T1000 (cell line): ENCODE data around the gene GOLGA8S.
"Not testable (repeated sequence)": the region's sequence is repeated elsewhere in the genome, so short reads cannot be mapped to it uniquely, and the experiment has no call there.

Source experiments
- DNase-seq: peaks from one replicate; lab custom pipeline; 2025; ENCODE audit warnings: mixed read lengths; lab: John Stamatoyannopoulos, UW

Gene GOLGA8S

GRCh38 chr15:23354448-23354847 lies at the start of gene GOLGA8S:
Gene GOLGA8S, plus strand, starts transcription at chr15:23354748. Its CDS starts 62 bp downstream, at chr15:23354810.
- DNase-seq = not testable (repeated sequence)

- not testable (repeated sequence) for DNase-seq
Measured at GRCh38 chr15:23304805-23305204, 49.7 kb upstream of the GOLGA8S start.

- DNase-seq = not testable (repeated sequence)
Measured at GRCh38 chr15:23305921-23306320, 48.6 kb upstream of the GOLGA8S start.

- DNase-seq = not testable (repeated sequence)
Measured at GRCh38 chr15:23311233-23311632, 43.3 kb upstream of the GOLGA8S start.

- DNase-seq = not testable (repeated sequence)
Measured at GRCh38 chr15:23334096-23334495, 20.5 kb upstream of the GOLGA8S start, which contains the start of gene GOLGA6L26. Gene GOLGA6L26, minus strand, starts transcription at chr15:23334196. Its CDS starts 61 bp downstream, at chr15:23334135.

- DNase-seq = not testable (repeated sequence)
Measured at GRCh38 chr15:23362622-23363021, 8.1 kb downstream of the GOLGA8S start.

- not testable (repeated sequence) for DNase-seq
Measured at GRCh38 chr15:23364261-23364660, 9.7 kb downstream of the GOLGA8S start.

GRCh38 chr15:23370578-23370977 lies 16.0 kb downstream of the GOLGA8S start:
- no peak for DNase-seq

- DNase-seq = not testable (repeated sequence)
Measured at GRCh38 chr15:23371134-23371533, 16.6 kb downstream of the GOLGA8S start.

- DNase-seq = not testable (repeated sequence)
Measured at GRCh38 chr15:23371868-23372267, 17.3 kb downstream of the GOLGA8S start.

GRCh38 chr15:23372284-23372683 lies 17.7 kb downstream of the GOLGA8S start:
- no peak for DNase-seq

GRCh38 chr15:23372891-23373600 lies 18.5 kb downstream of the GOLGA8S start:
- DNase-seq = not testable (repeated sequence)

- DNase-seq = not testable (repeated sequence)
Measured at GRCh38 chr15:23374226-23374625, 19.7 kb downstream of the GOLGA8S start.

GRCh38 chr15:23378946-23379345 lies 24.4 kb downstream of the GOLGA8S start:
- DNase-seq = not testable (repeated sequence)

- not testable (repeated sequence) for DNase-seq
Measured at GRCh38 chr15:23380700-23381099, 26.2 kb downstream of the GOLGA8S start.

- DNase-seq = not testable (repeated sequence)
Measured at GRCh38 chr15:23381192-23381591, 26.6 kb downstream of the GOLGA8S start.

- no peak for DNase-seq
Measured at GRCh38 chr15:23384371-23384770, 29.8 kb downstream of the GOLGA8S start.

GRCh38 chr15:23385886-23386430 lies 31.4 kb downstream of the GOLGA8S start:
- DNase-seq = no peak

GRCh38 chr15:23387621-23388190 lies 33.2 kb downstream of the GOLGA8S start:
- DNase-seq = no peak

- DNase-seq = no peak
Measured at GRCh38 chr15:23395030-23395692, 40.6 kb downstream of the GOLGA8S start.

GRCh38 chr15:23395832-23396231 lies 41.3 kb downstream of the GOLGA8S start:
- no peak for DNase-seq

GRCh38 chr15:23397779-23398178 lies 43.2 kb downstream of the GOLGA8S start:
- no peak for DNase-seq
